Inferior parietal cortex (tissue), 1 donor: ENCODE measurements around the gene ATAD3A.
"Not testable (repeated sequence)": the region's sequence is repeated elsewhere in the genome, so short reads cannot be mapped to it uniquely, and the experiment has no call there.

ENCODE experiments used
- DNase-seq: peaks from one replicate; pipeline ENCODE4 v3.0.0-alpha.2; 2016; ENCODE audit errors: extremely low spot score

Gene ATAD3A

DNA sequence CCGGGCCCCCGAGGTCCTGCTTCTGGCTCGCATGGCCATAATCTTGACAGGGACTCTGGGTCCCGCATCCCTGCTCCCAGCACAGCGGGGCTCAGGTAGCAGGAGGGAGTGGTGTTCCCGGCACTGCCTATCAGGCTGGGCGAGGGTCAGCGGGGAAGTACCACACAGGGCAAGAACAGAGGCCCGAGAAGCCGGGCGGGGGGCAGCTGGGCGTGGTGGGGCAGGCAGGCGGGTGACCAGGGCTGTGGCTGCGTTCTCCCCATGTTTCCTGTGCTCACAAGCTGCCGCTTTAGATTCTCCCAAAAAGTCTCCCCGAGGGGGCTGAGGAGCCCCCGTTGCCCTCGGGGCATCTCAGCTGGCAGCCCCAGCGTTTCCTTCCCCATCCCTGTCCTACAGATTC lies 22.1 kb upstream of the ATAD3A start:
- DNase-seq, result no peak

- no peak for DNase-seq
These were observed 21.2 kb upstream of the ATAD3A start for GRCh38 chr1:1490633-1491230.

DNA sequence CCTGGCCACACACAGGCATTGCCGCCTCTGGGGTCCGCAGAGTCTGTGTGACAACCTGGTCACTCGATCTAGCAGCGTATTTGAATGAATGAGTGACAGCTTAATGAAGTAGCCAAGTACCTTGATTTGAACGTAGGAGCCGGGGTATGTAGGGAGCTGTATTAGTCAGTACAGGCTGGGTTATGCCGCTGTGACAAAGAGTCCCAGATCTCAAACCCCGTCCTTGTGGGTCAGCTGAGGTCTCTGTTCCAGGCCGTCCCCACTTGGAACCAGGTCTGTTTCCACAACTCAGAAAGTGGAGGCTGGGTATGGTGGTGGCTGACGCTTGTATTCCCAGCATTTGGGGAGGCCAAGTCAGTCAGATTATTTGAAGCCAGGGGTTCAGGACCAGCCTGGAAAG lies 20.4 kb upstream of the ATAD3A start:
- DNase-seq, result no peak

GRCh38 chr1:1494311-1494710 lies 17.7 kb upstream of the ATAD3A start:
- DNase-seq, result not testable (repeated sequence)

DNA sequence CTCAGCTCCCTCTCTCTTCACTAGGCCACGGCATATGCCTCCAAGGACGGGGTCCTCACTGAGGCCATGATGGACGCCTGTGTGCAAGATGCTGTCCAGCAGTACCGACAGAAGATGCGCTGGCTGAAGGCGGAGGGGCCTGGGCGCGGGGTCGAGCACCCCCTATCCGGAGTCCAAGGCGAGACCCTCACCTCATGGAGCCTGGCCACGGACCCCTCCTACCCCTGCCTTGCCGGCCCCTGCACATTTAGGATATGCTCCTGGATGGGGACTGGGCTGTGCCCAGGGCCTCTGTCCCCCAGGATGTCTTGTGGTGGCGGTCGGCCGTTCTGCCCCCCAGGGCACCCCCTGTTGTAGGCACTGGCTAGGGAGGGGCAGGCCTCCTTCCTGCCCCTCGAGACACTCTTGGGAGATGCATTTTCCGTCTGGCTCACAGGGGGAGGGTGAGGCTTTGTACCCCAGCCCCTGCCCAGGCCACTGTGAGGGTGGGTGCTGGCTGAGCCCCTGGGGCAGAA lies 16.4 kb upstream of the ATAD3A start:
- not testable (repeated sequence) for DNase-seq

GRCh38 chr1:1504777-1505365 lies 7.1 kb upstream of the ATAD3A start:
- peak; percentile 48 for DNase-seq

DNA sequence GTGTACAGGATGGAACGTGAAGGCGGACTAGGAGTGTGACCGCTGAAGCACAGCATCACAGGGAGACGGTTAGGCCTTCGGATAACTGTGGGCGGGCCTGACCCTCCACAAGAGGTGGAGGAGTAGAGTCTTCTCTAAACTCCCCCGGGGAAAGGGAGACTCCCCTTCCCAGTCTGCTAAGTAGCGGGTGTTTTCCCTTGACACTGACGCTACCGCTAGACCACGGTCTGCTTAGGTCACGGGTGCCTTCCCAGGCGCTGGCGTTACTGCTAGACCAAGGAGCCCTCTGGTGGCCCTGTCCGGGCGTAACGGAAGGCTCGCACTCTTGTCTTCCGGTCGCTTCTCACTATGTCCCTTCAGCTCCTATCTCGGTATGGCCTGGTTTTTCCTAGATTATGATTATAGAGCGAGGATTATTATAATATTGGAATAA lies 6.6 kb upstream of the ATAD3A start:
- peak; percentile 10 for DNase-seq

- DNase-seq, result not testable (repeated sequence)
These were observed 6.2 kb upstream of the ATAD3A start for GRCh38 chr1:1505801-1506200.

- no peak for DNase-seq
These were observed 4.7 kb upstream of the ATAD3A start for GRCh38 chr1:1507305-1507704.

DNA sequence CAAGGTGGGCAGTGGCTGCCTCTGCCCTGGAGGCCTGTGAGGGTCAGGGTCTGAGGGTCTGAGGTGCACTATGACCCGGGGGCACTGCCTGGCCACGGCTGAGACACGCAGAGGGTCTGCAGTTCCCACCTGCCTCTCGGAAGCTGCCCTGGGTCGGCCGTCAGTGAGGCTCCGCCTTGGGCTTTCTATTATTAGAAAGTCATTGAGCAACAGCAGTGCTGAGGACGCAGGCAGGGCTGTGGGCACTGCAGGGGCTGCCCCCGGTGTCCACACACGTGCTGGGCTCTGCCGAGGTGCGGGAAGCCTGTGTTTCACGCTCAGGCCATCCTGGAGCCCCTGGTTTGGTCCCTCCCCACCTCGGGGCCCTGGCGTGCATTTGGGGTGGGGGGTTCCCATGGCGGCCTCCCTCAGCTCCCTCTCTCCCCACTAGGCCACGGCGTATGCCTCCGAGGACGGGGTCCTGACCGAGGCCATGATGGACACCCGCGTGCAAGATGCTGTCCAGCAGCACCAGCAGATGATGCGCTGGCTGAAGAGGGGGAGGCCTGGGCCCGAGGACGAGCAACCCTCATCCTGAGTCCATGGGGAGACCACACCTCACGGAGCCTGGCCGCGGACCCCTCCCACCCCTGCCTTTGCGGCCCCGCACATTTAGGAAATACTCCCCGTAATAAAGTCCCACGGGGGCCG lies 3.0 kb upstream of the ATAD3A start:
- not testable (repeated sequence) for DNase-seq

DNA sequence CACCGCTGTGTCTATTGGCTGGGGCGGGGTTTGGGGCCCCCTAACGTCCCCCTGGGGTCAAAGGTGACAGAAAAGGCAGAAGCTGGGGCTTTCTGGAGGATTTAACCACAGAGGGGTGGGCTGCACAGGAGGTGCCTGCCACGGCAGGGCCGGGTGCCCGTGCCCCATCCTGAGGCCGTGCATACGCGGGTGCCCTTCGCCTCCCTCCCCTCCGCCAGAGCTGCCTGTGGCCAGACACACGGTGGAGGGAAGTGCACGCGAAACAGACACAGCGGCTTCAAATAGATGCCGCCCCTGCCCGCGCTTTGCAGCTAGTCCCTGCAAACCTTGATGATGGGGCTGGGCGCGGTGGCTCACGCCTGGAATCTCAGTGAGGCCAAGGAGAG lies 2.5 kb upstream of the ATAD3A start:
- DNase-seq, result not testable (repeated sequence)

- DNase-seq, result peak; percentile 5
These were observed 940 bp upstream of the ATAD3A start for GRCh38 chr1:1510912-1511532.

- DNase-seq, result not testable (repeated sequence)
These were observed 463 bp downstream of the ATAD3A start for GRCh38 chr1:1512425-1512824.

DNA sequence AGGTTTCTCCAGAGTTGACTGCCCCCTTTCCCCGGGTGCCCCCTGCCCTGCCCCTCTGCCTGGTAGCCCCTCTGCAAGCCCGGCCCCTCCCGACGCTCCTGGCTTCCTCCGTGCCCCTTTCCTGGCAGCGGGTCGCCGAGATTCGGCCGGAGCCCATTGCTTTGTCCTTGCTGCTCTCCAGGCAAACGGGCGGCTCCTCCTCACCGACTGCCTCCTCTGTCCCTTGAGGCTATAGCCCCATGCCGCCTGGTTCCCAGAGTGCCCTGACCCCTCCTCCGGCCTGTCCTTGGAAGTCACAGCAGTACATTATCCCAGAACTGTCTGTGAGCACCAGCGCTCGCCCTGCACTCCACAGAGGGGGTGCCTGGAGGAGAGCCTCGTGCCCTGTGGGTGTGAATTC lies 1.7 kb downstream of the ATAD3A start:
- not testable (repeated sequence) for DNase-seq

DNA sequence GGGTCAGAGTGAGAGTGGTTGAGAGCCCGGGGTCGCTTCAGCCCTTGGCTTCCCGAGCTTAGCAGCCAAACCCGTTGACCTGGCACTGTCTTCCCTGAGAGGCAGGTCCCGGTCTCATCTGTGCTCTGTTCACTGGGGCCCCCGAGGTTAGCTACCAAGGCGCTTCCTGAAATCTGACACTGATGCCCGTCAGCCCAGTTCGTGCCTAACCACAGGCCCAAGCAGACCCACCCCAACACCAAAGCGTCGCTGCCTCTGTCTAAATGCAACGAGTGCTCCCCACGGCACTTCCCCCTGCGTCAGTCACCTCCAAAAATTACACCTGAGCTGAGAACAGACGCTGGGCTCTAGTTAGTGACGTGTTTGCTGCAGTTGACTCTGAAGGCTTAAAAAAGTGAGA lies 2.4 kb downstream of the ATAD3A start:
- not testable (repeated sequence) for DNase-seq

DNA sequence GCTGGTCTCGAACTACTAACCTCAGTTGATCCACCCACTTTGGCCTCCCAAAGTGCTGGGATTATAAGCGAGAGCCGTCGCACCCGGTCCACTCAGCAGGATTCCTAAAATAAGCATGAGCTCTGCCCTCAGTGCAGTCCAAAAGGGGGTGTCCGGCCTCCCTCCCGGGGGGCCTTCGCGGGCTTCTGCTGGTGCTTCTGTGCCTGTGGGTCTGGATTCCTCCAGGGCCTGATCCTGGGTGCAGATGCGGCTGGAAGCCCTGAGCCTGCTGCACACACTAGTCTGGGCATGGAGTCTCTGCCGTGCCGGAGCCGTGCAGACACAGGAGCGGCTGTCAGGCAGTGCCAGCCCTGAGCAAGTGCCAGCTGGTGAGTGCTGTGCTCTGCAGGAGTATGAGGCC lies 5.0 kb downstream of the ATAD3A start:
- DNase-seq, result not testable (repeated sequence)

DNA sequence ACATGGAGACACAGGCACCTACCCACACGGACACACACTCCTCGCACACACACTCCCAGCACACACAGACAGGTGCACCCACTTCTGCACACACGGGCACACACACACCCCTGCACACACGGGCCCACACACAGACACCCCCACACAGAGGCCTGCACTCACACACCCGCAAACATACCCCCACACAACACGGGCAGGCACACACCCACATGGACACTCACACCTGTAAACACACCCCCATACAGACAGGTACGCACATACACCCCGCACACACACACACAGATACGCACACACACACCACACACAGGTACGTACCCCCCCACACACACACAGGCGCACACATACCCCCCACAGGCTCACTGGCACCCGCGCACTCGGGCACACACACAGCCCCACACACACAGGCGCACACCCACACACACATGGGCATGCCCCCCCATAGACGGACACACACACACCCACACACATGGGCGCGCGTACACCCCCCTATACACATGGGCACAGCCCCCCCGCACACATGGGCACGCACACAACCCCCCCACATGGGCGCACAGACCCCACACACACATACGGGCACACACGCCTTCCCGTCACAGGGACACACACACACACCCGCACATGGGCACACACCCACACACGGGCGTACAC lies 6.1 kb downstream of the ATAD3A start:
- no peak for DNase-seq

DNA sequence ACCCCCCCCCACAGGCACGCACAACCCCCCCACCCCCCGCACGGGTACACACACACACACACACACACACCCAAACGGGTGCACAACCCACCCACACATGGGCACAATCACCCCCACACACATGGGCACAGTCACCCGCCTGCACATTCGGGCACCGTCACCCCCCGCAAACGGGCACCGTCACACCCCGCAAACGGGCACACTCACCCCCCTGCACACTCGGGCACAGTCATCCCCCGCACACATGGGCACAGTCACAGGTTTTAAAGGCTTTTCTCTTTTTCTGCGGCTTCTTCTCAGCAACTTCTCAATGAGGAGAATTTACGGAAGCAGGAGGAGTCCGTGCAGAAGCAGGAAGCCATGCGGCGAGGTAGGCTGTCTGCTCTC lies 6.7 kb downstream of the ATAD3A start:
- DNase-seq, result not testable (repeated sequence)

GRCh38 chr1:1519805-1520505 lies 8.0 kb downstream of the ATAD3A start:
- DNase-seq, result not testable (repeated sequence)

DNA sequence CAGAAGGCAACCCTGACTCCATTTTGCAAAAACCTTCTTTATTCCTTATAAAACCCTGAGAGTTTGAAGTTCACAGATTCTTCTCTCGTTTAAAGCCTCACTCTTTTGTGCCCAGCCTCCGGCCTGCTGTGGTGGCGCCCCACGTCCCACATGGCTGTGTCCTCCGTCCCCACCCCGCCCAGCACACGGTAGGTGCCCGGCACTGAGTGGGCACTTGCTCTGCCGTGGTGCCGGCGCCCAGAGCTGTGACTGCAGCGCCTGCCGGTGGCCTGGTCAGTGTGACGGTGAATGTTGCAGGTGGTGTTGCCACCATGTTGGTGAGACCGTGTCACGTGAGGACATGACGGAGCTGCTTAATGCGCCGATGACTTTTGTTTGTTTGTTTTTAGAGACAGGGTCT lies 9.4 kb downstream of the ATAD3A start:
- no peak for DNase-seq

- DNase-seq, result not testable (repeated sequence)
These were observed 10.6 kb downstream of the ATAD3A start for GRCh38 chr1:1522536-1522935.
